HG03575 (cell line): ENCODE data around the gene LTBP2.

ENCODE experiments used
- ATAC-seq: cut with Tn5 transposase; IDR thresholded peaks from one replicate; pipeline ENCODE4 v1.9.1; 2021; ENCODE audit not compliant: unreplicated experiment, insufficient number of reproducible peaks, low FRiP score; ENCODE audit errors: extremely low read depth

Gene LTBP2

DNA sequence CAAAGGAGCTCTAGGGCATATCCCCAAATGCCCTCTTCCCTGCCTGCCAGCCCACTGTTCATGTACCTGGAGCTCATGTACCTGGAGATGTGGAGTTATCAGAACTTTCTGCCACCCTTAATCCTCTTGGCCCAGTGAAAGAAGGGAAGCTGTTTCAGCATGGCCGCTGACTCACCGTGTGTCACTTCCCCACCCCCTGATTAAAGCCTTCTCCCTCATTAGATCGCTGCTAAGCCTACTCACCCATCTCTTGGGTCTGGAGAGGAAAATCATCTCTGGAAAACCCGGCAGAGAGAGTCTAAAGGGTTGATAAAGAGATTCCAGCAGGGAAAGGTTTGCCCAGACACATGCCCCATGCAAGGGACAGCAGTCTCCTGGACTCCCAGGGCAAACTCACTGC, 4.5 kb upstream of the LTBP2 start:
- no peak for ATAC-seq

DNA sequence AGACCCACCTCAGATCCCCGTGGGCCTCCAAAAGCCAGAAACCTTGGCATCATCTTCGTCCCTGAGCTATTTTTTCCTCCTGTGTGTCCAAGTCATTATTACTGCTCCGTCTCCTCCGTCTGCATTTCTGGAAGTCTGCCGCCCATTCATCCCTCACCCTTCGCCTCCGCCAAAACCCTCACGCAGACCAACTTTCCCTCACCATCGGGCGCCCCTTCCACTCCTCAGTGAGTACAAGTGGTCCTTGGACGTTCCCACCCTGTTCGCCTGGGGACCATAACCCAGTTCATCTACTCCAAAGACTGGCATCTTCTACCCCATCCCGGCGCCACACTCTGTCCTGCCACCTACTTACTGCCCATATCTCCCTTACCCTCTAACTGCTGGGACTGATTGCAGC, 3.7 kb upstream of the LTBP2 start:
- ATAC-seq: no peak

DNA sequence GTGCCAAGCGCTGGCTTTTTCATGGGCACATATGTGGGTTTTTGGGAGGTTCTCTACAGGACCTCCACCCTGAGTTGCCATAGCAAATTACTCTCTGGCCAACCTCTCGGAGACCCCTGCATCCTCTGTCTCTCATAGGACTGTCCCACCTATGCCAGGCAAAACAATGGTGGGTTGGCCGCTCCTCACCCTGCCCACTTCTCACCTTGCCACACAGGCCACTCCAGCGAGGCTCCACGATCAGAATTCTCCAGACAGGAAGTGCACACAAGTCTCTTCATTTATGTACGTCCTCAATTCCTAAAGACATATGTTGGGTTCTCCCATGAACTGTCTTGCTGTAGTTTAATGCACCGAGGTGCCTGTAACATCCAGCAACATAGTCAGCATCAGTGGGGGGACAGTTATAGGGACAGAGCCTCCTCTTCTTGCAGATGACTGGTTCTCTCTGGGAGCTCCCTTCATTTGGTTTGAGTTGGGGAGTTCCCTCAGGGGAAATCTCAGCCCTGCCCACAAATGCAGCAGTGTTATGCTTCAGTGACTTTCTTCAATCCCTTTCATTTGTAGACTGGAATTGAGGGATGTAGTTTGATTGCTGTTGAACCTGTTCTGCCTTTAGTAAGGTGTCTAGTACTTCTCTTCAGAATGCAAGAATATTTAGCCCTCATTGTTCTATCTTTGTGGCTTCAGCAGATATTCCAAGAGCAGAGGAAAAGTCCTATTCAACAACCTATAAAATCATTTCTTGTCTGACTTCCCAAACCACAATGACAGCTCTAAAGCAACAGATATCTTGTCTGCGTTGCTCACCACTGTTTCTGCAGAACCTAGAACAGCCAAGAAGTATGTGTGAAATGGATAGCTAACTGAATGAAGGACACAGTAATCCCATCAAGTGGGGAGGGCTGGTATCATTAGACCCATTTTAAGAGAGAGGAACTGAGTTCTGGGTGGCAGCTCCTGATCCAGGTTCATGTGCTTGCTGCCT, 2.8 kb upstream of the LTBP2 start:
- ATAC-seq: no peak

DNA sequence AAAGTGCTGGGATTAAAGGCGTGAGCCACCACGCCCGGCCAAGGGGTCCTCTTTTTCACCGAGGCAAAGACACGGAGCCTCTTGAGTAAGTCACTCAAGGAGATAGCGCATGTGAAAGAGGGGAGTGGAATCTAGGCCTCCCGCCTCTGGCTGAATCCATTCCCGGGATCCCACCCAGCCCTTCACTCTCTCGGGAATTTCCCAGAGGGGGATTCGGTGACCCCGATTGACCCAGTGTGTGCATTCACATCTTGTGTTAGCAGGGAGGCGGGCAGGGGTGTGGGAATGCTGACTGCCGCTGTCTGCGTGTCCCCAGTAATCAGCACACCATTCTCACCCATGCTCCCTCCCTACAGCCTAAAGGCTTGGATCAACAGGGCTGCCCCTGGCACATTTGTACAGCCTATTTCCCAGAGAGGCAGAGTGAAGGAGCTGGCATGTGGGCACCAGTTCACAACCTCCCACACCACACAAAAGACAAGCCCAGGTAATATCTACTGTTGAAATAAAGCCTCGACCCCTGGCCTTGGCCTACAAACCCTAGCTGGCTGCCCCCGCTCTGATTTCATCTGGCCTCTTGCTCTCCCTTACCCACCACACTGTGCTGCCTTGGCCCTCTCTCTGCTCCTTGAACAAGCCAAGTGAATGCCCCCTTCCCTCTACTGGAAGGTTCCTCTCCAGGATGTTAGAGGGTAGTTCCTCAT, 1.3 kb upstream of the LTBP2 start:
- no peak for ATAC-seq

DNA sequence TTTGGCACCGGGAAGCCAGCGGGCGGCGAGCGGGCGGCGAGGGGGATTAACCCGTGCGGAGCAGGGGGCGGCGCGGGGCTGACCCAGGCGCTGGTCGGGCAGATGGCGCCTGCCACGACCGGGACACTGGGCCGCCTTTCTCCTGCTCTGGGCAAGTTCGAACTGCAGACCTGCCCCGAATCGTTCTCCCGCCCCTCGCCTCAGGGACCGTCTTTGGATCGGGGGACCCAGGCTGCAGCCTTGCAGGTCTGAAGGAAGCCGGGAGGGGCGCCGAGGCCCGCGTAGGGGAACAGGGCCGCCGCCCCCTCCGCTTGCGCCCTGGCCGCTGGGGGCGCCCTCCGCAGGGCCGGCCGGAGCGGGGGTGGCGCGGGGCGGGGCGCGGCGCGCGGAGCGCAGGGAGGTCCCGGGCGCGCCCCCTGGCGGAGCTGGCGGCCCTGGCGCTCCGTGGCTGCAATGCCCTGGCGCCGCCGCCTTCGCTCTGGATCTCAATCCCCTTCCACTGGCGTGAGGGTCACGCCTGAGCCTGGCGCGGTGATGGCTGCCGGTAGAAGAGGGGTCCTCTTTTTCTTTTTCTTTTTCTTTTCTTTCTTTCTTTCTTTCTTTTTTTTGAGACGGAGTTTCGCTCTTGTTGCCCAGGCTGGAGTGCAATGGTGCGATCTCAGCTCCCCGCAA, 449 bp upstream of the LTBP2 start:
- ATAC-seq: no peak

DNA sequence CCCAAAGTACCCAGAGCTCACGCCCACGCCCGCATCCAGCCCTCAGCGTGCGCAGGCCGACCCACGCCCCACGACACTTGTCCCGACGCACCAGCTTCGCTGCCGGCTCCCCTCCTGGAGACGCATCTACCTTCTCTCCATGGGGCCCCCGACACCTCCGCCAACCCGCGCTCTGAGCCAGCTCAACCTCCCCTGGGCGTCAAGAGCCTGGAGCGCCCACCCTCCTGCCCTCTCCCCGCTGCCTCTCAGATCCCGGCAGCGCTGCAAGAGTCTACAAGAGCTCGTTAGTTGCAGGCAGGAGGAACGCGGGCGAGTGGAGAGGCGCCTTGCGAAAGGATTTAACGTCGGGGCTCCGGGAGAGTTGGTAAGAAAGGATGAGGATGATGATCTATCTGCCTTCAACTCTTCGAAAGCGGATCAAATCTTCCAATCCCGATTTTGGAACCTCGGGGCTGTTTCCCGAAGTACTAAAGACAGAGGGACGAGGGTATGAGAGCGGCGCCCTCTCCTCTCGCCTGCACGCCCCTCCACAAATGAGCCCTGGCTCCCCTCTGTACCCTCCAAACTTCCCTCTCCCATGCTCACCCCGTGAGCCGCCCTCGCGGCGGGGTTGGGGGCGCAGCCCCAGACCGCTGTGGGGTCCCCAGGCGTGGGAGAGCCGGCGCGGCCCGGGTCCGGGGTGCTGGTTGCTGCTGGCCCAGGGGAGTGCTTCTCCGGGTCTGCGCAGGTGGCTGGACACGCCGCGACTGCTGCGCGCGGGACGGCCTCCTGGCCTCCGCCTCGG, 979 bp downstream of the LTBP2 start:
- ATAC-seq: no peak

DNA sequence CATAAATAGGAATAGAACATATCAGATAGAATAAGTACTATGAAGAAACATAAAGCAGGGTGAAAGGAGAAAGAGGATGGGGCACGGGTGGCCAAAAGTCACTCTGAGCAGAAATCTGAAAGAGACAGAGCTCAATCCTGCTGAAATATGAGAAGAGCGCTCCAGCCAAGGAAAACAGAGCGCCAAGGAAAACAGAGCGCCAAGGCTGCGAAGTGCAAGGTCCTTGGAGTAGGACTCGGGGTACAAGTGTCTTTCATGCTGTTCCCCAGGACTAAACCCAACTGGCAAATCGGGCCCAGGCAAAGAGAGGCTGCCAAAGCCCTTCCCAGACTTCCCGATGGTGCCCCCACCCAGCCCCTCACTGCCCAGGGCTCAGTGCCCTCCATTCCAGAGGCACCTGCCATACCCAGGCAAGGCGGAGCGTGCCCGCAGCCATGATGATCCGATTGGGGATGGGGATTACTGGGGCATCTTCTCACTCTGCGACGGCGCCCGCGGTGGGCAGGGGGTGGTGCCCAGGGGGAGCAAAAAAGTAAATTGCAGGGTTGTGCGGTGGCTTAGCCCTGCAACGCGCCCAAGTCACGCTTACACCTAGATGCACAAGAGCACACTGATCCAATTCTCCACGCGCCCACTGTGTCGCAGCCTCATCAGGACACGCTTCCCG, 1.7 kb downstream of the LTBP2 start:
- ATAC-seq: no peak

DNA sequence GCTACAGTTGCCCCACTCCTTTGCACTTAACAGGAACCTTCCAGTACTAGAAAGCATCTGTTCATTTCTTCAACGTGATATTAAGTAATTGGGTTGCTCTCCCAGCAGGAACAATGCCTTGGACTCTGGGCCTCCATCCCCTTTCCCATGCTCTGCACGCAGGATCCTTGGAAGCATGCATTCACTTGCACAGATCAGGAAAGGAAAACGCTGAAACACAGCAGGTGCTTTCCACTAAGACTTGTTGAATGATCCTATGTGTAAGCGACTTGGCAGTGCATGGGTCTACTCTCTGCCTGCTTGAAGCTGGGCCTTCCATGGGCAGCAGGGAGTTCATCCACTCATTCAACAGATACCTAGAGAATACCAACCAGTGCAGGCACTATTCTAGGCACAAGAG, 2.3 kb downstream of the LTBP2 start:
- no peak for ATAC-seq

DNA sequence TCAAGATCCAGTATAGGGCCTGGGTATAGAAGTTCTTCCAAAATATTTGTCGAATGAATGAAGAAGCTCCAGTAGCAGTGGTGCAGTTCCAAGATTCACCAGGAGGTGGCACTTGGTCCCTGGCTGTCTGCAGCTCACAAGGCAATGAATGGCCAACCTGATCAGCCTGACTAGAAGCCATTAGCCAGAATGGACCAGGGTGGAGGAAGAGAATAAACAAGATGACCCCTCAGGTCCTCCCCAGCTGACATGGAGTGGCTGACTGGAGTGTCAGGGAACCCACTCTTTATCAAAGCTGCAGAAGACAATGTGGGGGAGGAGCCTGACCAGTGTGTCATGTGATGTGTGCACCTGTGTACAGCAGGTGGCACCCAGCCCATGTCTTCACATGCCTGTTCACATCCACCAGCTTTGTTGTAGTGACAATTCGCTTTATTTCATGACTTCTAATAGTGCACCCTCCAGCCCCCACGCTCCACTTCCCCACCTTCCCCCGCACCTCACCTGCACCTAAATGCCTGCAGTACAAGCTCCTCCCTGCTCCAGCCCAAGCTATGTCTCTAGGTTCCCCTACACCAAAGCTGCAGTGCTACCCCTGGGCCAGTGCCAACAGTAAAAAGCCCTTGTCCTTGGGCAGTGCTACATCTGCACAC, 3.0 kb downstream of the LTBP2 start:
- ATAC-seq: no peak

DNA sequence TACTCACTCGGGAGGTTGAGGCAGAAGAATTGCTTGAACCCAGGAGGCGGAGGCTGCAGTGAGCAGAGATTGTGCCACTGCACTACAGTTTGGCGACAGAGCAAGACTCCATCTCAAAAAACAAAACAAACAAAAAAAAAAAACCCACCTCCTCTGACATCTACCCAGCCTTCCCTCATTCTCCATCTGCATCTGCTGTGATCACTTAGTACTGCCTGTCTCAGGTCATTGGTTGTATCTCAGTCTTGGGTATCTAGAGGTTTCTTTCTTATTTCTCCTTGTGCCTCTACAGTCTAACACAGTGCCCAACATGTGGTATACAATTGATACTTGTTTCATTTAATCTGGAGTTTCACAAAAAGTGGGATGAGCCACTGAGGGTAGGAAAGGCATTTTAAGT, 5.3 kb downstream of the LTBP2 start:
- ATAC-seq: no peak

DNA sequence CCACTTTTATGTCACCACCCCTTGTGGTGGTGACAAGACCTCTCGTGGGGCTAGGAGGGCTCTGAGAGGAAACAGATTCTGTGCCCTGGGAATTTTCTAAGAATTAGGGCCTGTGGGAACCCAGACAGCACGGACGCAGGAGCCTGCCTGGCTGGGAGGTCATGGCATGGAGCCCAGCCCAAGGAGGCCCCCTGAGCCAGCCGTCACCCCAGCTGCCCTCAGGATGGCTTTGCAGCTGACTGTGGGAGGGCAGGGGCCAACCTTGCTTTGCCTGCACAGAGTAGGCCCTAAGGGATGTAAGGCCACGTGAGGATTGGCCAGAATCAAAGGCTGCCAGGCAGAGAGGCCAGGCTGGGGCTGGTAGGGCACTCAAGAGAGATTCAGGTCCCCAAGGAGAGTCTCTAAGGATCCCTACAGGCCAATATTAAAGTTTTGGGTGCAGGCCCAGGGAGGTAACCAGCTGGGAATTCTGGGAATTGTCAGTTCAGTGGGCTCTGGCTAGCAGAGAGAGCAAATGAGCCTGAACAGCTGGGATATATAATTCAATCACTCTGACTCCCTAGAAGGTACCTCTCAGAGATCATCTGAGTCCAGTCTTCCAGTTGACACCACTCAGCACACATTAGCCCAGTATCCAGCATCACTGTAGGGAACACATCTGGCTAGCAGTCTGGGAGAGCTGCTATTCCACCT, 6.4 kb downstream of the LTBP2 start:
- no peak for ATAC-seq

DNA sequence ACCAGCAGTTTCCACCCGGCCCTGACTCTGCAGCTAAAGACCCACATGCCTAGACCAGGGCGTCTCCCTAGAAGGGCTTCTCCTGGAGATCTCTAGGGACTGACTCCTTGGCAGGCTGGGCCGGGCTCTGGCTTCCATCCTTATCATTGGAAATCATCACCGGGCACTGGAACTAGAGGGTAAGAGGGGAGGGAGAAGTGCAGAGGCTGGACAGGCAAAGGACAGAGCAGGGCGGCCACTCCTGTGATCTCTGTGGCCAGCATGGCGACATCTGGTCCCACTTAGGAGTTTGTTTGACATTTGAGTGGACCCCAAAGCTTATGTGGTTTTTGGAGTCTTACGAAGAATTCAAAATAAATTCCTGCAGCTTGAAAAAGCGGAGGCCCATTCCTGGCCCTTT, 7.1 kb downstream of the LTBP2 start:
- no peak for ATAC-seq

DNA sequence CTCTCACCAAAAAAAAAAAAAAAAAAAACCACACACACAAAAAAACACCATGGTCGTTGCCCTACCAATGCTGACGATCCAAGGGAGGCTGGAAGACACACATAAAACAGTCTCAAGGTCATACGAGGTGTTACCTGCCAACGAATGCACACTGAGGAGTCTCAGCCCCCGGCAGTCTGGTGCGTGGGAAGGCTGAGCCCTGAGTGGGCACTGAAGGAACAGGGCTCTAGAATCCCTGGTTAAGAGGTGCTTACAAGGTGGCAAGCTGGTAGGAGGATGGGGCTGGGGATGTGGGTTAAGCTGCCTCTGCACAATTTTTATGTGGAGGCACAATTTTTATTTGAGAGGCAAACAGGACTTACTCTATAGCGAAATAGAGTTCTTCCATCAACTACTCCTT, 7.9 kb downstream of the LTBP2 start:
- ATAC-seq: no peak

DNA sequence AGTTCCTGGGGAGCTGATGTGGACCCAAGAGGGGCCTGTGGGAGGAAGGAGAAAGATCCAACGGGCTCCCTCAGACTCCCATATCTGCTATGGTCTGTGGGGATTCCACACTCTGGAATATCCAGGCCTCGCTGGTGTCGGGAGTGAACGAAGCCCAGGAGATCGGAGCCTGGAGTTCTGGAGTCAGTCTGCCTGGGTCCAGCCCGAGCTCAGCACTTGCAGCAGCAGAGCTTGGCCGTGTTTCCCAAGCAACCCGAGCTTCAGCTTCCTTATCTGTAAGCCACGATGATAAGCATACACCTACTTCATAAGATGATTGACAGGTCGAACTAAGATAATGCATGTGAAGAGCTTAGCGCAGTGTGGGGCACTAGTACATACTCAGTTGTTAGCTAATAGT, 10.1 kb downstream of the LTBP2 start:
- ATAC-seq: no peak

DNA sequence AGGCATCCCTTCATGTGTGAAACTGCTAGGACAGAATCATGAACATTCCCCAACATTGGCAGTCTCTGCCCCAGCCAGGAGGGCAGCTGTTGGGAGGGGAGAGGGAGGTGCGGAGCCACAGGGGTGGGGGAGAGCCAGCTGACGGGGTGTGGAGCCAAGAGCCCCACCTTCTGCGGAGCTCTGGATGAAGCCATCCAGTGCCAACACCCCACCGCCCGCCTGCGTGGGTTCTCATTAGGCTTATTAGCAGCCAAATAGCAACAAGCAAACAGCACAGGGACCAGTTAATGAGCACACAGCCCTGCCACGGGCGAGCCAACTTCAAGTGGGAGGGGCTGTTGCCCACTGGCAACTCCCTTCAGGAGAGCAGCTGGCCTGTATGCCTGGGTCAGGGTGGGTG, 12.1 kb downstream of the LTBP2 start:
- no peak for ATAC-seq

DNA sequence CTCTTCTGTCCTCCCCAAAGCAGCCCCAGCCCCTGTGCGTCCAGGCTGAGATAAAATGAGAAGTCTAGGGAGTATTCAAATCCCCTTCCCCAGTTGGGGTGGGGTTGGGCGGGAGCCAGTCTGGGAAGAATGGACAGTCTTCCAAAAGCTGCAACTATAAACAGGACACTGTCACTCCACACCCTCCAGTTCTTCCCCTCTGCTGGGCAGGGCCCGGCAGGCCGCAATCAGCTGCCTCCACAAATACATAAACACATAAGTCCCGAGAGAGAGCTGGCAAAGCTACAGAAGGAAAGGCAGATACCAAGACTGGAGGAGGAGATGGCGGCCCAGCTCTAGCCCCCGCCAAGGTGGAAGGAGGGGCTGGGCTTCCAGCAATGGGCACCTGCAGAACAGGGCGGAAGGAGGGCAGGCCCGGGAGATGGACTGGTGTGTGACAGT, 12.7 kb downstream of the LTBP2 start:
- no peak for ATAC-seq

DNA sequence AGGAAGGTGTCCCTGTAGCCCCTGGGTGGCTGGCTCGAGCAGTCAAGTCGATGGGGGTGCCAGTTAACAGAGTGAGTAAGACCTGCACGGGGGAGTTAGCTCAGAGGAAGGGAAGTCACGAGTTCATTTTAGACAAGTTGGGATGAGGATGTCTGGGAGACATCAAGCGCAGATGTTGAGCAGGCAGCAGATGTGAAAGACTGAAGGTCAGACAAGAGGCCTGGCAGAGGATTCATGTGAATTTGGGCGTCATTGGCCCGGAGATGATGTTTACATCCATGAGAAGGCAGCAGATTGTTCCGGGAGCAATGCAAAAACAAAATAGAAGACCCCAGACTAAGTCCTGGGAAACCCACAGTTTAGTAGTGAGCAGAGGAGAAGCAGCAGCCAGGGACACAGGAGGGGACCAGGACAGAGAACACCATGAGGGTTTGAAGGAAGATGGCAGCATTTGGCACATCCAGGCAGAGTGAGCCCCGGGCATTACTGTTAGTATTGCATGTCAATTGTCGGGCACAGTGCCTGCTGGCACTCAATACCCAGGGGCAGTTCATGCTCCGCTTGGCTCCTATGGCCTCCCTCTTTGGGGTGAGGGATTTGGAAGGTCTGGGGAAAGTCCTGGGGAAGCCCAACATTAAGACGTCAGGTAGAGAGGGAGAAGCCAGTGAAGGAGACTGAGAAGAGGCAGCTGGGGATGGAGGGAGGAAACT, 15.1 kb downstream of the LTBP2 start:
- ATAC-seq: no peak
